Liver (tissue), 9 donors: ENCODE measurements around the gene SIK3. TPM values are rescaled to one million over a fixed set of nuclear protein-coding genes. Genes with fewer than 3 reads are reported as not detected.
A peak's percentile ranks its signal among the peaks of the same experiment; 100 is the strongest.

Experiments
- DNase-seq: peaks from one replicate; pipeline ENCODE4 v3.0.0-alpha.2; 2017; ENCODE audit warnings: low spot score
- H3K27ac ChIP-seq, 2 donors: one replicate each; pipeline ENCODE4 v1.7.0; 2013; ENCODE audit warnings: inconsistent platforms in 2 of 2, low read length in 2 of 2, control low read depth in 1 of 2, low read depth in 1 of 2, mild to moderate bottlenecking in 1 of 2
- H3K27me3 ChIP-seq, 4 donors: one replicate each; pipeline versions ENCODE4 v1.6.1 to v1.7.0; 2013; ENCODE audit warnings: low read length in 3 of 4, inconsistent platforms in 1 of 4, mild to moderate bottlenecking in 1 of 4, moderate library complexity in 1 of 4; ENCODE audit not compliant: control insufficient read depth in 4 of 4, insufficient read depth in 4 of 4
- H3K36me3 ChIP-seq, 4 donors: one replicate each; pipeline versions ENCODE4 v1.6.1 to v1.7.0; 2013; ENCODE audit warnings: low read length in 3 of 4, mild to moderate bottlenecking in 3 of 4, low read depth in 1 of 4, moderate library complexity in 1 of 4; ENCODE audit not compliant: control insufficient read depth in 4 of 4, insufficient read depth in 3 of 4
- H3K4me1 ChIP-seq, 4 donors: one replicate each; pipeline versions ENCODE4 v1.6.1 to v1.7.0; 2013; ENCODE audit warnings: low read length in 3 of 4, mild to moderate bottlenecking in 3 of 4, moderate library complexity in 1 of 4; ENCODE audit not compliant: control insufficient read depth in 4 of 4, insufficient read depth in 4 of 4
- H3K4me3 ChIP-seq, 3 donors: one replicate each; pipeline versions ENCODE4 v1.6.1 to v1.7.0; 2013; ENCODE audit warnings: low read length in 3 of 3, control low read depth in 1 of 3, low read depth in 1 of 3, mild to moderate bottlenecking in 1 of 3
- H3K9ac ChIP-seq, 2 donors: one replicate each; pipeline ENCODE4 v1.7.0; 2013; ENCODE audit warnings: low read length in 2 of 2, mild to moderate bottlenecking in 2 of 2, moderate library complexity in 2 of 2, control low read depth in 1 of 2, low read depth in 1 of 2
- H3K9me3 ChIP-seq, 4 donors: one replicate each; pipeline versions ENCODE4 v1.6.1 to v1.7.0; 2013; ENCODE audit warnings: low read length in 3 of 4; ENCODE audit not compliant: control insufficient read depth in 4 of 4
- EGR1 ChIP-seq, 2 donors: IDR thresholded peaks; 2 replicates each; pipeline ENCODE4 v1.6.1; 2016 to 2018; ENCODE audit warnings: antibody characterized with exemption in 2 of 2, low read depth in 2 of 2
- FOXA1 ChIP-seq: IDR thresholded peaks from 2 replicates; pipeline ENCODE4 v1.6.1; 2016; ENCODE audit warnings: antibody characterized with exemption
- FOXA2 ChIP-seq: IDR thresholded peaks from 2 replicates; pipeline ENCODE4 v1.6.1; 2016; ENCODE audit warnings: antibody characterized with exemption
- GABPA ChIP-seq, 2 donors: IDR thresholded peaks in 1 of 2; conservative IDR thresholded peaks in 1 of 2; 2 replicates each; pipeline ENCODE4 v1.6.1; 2016; ENCODE audit warnings: antibody characterized with exemption in 2 of 2, mild to moderate bottlenecking in 1 of 2, moderate library complexity in 1 of 2
- HNF4A ChIP-seq, 2 donors: conservative IDR thresholded peaks; 2 replicates each; pipeline ENCODE4 v1.6.1; 2016; ENCODE audit warnings: antibody characterized with exemption in 2 of 2, mild to moderate bottlenecking in 2 of 2
- HNF4G ChIP-seq: IDR thresholded peaks from 2 replicates; pipeline ENCODE4 v1.6.1; 2016; ENCODE audit warnings: antibody characterized with exemption
- JUND ChIP-seq, 2 donors: IDR thresholded peaks; 2 replicates each; pipeline ENCODE4 v1.6.1; 2016; ENCODE audit warnings: antibody characterized with exemption in 2 of 2
- NR2F2 ChIP-seq: IDR thresholded peaks from 2 replicates; pipeline ENCODE4 v1.6.1; 2016; ENCODE audit warnings: antibody characterized with exemption
- RAD21 ChIP-seq, 2 donors: IDR thresholded peaks; 2 replicates each; pipeline ENCODE4 v1.6.1; 2016; ENCODE audit warnings: antibody characterized with exemption in 2 of 2, mild to moderate bottlenecking in 2 of 2
- RXRA ChIP-seq, 2 donors: IDR thresholded peaks; 2 replicates each; pipeline ENCODE4 v1.6.1; 2017 to 2018; ENCODE audit warnings: antibody characterized with exemption in 2 of 2, mild to moderate bottlenecking in 1 of 2
- SP1 ChIP-seq: IDR thresholded peaks from 2 replicates; pipeline ENCODE4 v1.6.1; 2018; ENCODE audit warnings: antibody characterized with exemption, mild to moderate bottlenecking
- TAF1 ChIP-seq: conservative IDR thresholded peaks from 2 replicates; pipeline ENCODE4 v1.6.1; 2016; ENCODE audit warnings: antibody characterized with exemption, mild to moderate bottlenecking
- YY1 ChIP-seq: IDR thresholded peaks from 2 replicates; pipeline ENCODE4 v1.6.1; 2016; ENCODE audit warnings: antibody characterized with exemption, mild to moderate bottlenecking
- WGBS: extraction: QIAGEN DNeasy Blood & Tissue Kit; methylation state at CpG from one replicate; pipeline ENCODE4 v1.1.7; 2013; 5-methylcytosine and 5-hydroxymethylcytosine counted together
- polyA plus RNA-seq, 2 donors: library from polyadenylated mRNA; stranded (reverse) in 1 of 2; unstranded in 1 of 2; fragments of 200-250 nt in 1 of 2; fragments of >200 nt in 1 of 2; fragmentation: Nextera tagmentation in 1 of 2; extraction: Ambion mirVana in 1 of 2; gene quantifications; one replicate each; pipeline versions ENCODE4 v1.2.1 to v1.2.3, GENCODE V29; 2013 to 2015
- total RNA-seq, 2 donors: library from RNA; depleted of rRNA; stranded (reverse); fragments of >200 nt; gene quantifications; one replicate each; pipeline ENCODE4 v1.2.3, GENCODE V29; 2014
- TF ChIP-seq, protein P1 (sequence below): fragments of 150-350 bp; IDR thresholded peaks from 2 replicates; pipeline ENCODE4 v1.5.1; 2017; ENCODE audit warnings: improper control_type of control experiment, low read depth, low read length; ENCODE audit not compliant: missing input control
- TF ChIP-seq, protein P2 (sequence below): IDR thresholded peaks from 2 replicates; pipeline ENCODE4 v1.6.1; 2016; ENCODE audit warnings: antibody characterized with exemption, mild to moderate bottlenecking
- TF ChIP-seq, protein P3 (sequence below): IDR thresholded peaks from 2 replicates; pipeline ENCODE4 v1.6.1; 2016; ENCODE audit warnings: antibody characterized with exemption
- TF ChIP-seq, protein P4 (sequence below): IDR thresholded peaks from 2 replicates; pipeline ENCODE4 v1.6.1; 2016; ENCODE audit warnings: antibody characterized with exemption
- TF ChIP-seq, protein P5 (sequence below): IDR thresholded peaks from 2 replicates; pipeline ENCODE4 v1.6.1; 2016; ENCODE audit warnings: antibody characterized with exemption
- donor health status: healthy.
- donor health status: healthy.
- donor health status: healthy.
- donor health status: healthy.
- donor health status: healthy.

The SIK3 gene
- total and polyA plus RNA-seq, 4 donors = 6.9 to 52.4 (median 14.4) TPM

DNA sequence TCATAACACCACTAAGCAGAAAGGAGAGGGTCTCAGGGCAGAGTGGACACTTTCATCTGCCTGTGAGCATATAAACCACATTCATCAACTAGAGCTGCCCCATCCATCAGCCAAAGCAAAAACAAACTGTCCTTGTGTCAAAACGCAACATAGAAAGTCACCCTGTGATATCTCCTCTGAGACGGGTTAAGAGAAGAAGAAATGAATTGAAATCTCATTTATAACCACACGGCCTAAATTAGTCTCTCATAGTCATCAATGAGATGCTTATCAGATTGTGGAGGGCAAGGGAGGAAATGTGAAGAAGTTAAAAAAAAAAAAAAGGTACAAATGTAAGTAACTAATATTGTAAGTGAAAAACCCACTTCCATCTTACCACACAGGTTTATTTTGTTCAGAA, 75.7 kb downstream of the SIK3 start (continued):
- TF ChIP-seq, protein P1, sequence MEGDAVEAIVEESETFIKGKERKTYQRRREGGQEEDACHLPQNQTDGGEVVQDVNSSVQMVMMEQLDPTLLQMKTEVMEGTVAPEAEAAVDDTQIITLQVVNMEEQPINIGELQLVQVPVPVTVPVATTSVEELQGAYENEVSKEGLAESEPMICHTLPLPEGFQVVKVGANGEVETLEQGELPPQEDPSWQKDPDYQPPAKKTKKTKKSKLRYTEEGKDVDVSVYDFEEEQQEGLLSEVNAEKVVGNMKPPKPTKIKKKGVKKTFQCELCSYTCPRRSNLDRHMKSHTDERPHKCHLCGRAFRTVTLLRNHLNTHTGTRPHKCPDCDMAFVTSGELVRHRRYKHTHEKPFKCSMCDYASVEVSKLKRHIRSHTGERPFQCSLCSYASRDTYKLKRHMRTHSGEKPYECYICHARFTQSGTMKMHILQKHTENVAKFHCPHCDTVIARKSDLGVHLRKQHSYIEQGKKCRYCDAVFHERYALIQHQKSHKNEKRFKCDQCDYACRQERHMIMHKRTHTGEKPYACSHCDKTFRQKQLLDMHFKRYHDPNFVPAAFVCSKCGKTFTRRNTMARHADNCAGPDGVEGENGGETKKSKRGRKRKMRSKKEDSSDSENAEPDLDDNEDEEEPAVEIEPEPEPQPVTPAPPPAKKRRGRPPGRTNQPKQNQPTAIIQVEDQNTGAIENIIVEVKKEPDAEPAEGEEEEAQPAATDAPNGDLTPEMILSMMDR = no peak
- TF ChIP-seq, protein P2, sequence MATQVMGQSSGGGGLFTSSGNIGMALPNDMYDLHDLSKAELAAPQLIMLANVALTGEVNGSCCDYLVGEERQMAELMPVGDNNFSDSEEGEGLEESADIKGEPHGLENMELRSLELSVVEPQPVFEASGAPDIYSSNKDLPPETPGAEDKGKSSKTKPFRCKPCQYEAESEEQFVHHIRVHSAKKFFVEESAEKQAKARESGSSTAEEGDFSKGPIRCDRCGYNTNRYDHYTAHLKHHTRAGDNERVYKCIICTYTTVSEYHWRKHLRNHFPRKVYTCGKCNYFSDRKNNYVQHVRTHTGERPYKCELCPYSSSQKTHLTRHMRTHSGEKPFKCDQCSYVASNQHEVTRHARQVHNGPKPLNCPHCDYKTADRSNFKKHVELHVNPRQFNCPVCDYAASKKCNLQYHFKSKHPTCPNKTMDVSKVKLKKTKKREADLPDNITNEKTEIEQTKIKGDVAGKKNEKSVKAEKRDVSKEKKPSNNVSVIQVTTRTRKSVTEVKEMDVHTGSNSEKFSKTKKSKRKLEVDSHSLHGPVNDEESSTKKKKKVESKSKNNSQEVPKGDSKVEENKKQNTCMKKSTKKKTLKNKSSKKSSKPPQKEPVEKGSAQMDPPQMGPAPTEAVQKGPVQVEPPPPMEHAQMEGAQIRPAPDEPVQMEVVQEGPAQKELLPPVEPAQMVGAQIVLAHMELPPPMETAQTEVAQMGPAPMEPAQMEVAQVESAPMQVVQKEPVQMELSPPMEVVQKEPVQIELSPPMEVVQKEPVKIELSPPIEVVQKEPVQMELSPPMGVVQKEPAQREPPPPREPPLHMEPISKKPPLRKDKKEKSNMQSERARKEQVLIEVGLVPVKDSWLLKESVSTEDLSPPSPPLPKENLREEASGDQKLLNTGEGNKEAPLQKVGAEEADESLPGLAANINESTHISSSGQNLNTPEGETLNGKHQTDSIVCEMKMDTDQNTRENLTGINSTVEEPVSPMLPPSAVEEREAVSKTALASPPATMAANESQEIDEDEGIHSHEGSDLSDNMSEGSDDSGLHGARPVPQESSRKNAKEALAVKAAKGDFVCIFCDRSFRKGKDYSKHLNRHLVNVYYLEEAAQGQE = no peak

DNA sequence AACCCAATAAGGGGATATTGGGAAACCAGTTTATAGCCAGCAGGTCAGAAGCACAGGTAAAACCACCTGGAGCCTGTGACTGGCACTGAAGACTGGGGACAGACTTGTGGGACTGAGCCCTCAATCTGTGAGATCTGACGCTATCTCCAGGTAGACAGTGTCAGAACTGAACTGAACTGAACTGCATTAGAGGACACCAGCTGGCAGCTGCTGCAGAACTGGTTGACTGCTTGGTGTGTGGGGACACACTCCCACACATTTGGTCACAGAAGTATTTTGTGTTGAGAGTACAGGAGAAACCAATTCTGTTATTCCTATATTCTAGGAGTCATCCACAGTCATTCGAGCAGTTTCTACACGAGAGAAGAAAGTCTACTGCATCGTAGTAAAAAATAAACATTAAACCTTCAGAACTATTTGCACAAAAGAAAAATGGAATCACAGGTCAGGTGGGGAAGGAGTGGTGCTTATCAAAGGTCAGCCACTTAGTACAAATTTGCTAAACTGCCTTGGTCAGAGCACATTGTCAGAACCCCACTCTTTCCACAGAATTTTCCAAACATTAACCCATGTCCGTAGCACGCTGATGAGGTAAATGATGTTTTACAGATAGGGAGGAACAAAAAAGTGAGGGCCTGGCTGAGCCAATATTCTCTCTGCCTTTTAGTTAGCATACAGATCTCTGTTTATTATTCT, 77.2 kb downstream of the SIK3 start:
- Histone ChIP-seq H3K9ac (peak overlapping the region in 1 of 2 donors; percentile 91), H3K27ac (peak overlapping the region; percentile 91), H3K4me3 (no peak overlapping the region), H3K9me3 (no peaks in the 10 kb centered on the region), H3K27me3 (no peaks in the 10 kb centered on the region), H3K4me1 (peaks cover 3 to 35% (median 24%) of the 10 kb centered on the region in 4 donors), H3K36me3 (no peaks in the 10 kb centered on the region)
- DNase-seq = no peak
- WGBS = 36% methylated on average over 6 of the region's 6 CpGs
- TF ChIP-seq, protein P3, sequence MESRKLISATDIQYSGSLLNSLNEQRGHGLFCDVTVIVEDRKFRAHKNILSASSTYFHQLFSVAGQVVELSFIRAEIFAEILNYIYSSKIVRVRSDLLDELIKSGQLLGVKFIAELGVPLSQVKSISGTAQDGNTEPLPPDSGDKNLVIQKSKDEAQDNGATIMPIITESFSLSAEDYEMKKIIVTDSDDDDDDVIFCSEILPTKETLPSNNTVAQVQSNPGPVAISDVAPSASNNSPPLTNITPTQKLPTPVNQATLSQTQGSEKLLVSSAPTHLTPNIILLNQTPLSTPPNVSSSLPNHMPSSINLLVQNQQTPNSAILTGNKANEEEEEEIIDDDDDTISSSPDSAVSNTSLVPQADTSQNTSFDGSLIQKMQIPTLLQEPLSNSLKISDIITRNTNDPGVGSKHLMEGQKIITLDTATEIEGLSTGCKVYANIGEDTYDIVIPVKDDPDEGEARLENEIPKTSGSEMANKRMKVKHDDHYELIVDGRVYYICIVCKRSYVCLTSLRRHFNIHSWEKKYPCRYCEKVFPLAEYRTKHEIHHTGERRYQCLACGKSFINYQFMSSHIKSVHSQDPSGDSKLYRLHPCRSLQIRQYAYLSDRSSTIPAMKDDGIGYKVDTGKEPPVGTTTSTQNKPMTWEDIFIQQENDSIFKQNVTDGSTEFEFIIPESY = peak; percentile 85
- TF ChIP-seq, protein P1 = no peak
- peak; percentile 69 to 93 for TF ChIP-seq JUND (IDR thresholded peaks at IDR 0.05)
- peak; percentile 88 to 91 for TF ChIP-seq HNF4A (conservative IDR thresholded peaks at IDR 0.05)
- peak; percentile 95 for TF ChIP-seq YY1
- TF ChIP-seq GABPA (IDR thresholded peaks at IDR 0.05 in 1 of 2, conservative IDR thresholded peaks at IDR 0.05 in 1 of 2) = peak in 1 of 2 donors; percentile 26
- TF ChIP-seq TAF1 = peak; percentile 43
- peak in 1 of 2 donors; percentile 80 for TF ChIP-seq EGR1 (IDR thresholded peaks at IDR 0.05; ENCODE audit: low read depth in 2 of 2)
- TF ChIP-seq, protein P4, sequence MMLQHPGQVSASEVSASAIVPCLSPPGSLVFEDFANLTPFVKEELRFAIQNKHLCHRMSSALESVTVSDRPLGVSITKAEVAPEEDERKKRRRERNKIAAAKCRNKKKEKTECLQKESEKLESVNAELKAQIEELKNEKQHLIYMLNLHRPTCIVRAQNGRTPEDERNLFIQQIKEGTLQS = peak; percentile 83
- peak; percentile 89 to 94 for TF ChIP-seq RXRA (IDR thresholded peaks at IDR 0.05)
- TF ChIP-seq HNF4G = peak; percentile 68
- TF ChIP-seq SP1 = peak; percentile 90
- TF ChIP-seq RAD21 (IDR thresholded peaks at IDR 0.05) = peak; percentile 55 to 62
- TF ChIP-seq, protein P5, sequence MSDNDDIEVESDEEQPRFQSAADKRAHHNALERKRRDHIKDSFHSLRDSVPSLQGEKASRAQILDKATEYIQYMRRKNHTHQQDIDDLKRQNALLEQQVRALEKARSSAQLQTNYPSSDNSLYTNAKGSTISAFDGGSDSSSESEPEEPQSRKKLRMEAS = peak; percentile 77
- peak; percentile 49 for TF ChIP-seq FOXA2
- TF ChIP-seq, protein P2 = peak; percentile 85
- peak; percentile 22 for TF ChIP-seq FOXA1
- peak; percentile 55 for TF ChIP-seq NR2F2
